ENCODE measurements around the gene SRSF9.

The SRSF9 gene

DNA sequence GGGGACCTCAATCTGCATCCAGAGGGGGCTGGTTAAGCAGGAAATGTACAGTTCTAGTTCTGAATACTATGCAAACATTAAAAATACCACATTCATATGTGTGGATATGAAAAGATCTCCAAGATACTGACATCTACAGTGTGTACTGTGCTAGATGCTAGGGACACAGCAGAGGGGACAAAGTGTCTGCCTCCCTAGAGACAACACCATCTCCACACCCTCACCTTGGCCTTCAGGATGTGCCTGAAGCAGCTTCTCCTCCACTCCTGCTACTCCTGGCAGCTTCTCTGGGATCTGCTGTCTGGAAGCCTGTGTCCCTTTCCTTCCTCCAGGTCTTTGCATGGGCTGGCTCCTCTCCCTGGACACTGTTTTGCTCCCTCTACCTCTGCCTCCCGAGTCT is 10.7 kb upstream of the SRSF9 start:
- H3K4me2 ChIP-seq (ENCODE audit: low read length) = no peak overlapping the region
- peaks cover 6% of the 10 kb centered on the region for H3K79me2 ChIP-seq (ENCODE audit: control insufficient read depth, low read length)
- peaks cover 18% of the 10 kb centered on the region for H3K4me1 ChIP-seq (ENCODE audit: control insufficient read depth, low read length)
- peaks cover 3% of the 10 kb centered on the region for H3F3A ChIP-seq (ENCODE audit: control insufficient read depth, insufficient read depth)
- no peaks in the 10 kb centered on the region for H4K20me1 ChIP-seq (ENCODE audit: control insufficient read depth, insufficient read depth, low read depth, low read length)
- no peaks in the 10 kb centered on the region; the same call in 1 of the 2 replicates for H3K36me3 ChIP-seq (ENCODE audit: control insufficient read depth, low read length)
- no peak for TF ChIP-seq EZH2phosphoT487 (IDR thresholded peaks at IDR 0.05; ENCODE audit: borderline replicate concordance, low read length)
- TF ChIP-seq, protein P1, sequence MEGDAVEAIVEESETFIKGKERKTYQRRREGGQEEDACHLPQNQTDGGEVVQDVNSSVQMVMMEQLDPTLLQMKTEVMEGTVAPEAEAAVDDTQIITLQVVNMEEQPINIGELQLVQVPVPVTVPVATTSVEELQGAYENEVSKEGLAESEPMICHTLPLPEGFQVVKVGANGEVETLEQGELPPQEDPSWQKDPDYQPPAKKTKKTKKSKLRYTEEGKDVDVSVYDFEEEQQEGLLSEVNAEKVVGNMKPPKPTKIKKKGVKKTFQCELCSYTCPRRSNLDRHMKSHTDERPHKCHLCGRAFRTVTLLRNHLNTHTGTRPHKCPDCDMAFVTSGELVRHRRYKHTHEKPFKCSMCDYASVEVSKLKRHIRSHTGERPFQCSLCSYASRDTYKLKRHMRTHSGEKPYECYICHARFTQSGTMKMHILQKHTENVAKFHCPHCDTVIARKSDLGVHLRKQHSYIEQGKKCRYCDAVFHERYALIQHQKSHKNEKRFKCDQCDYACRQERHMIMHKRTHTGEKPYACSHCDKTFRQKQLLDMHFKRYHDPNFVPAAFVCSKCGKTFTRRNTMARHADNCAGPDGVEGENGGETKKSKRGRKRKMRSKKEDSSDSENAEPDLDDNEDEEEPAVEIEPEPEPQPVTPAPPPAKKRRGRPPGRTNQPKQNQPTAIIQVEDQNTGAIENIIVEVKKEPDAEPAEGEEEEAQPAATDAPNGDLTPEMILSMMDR (IDR thresholded peaks at IDR 0.05; ENCODE audit: low read depth, low read length, poor library complexity, severe bottlenecking) = no peak
- no peak overlapping the region for H3K4me3 ChIP-seq (ENCODE audit: low read length)
- no peaks in the 10 kb centered on the region for H3K27me3 ChIP-seq (ENCODE audit: control insufficient read depth, low read length)
- no peaks in the 10 kb centered on the region for H3K9me3 ChIP-seq (ENCODE audit: control insufficient read depth, insufficient read depth, low read length)
- no peaks in the 10 kb centered on the region for H3K9me2 ChIP-seq (replicated peaks; ENCODE audit: control insufficient read depth, low read length)
- no peak overlapping the region for H3K27ac ChIP-seq (ENCODE audit: low read depth, low read length)

DNA sequence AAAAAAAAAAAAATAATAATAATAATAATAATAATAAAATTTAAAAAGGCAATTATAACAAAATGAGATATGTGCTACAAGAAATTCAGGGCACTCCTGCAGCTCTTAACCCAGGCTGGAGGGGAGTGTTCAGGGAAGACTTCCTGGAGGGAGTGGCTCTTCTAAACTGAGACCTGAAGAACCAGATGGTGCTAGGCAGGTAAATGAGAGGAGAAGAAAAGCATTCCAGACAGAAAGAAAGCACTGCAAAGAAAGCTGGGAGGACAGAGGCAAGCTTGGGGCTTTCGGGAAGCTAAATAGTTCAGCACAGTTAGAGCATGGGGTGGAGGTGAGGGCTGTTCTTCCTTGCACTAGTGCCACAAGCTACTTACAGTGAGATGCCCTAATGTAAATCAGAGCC is 9.9 kb upstream of the SRSF9 start:
- peaks cover 26% of the 10 kb centered on the region for H3K4me1 ChIP-seq (ENCODE audit: control insufficient read depth, low read length)
- H3K79me2 ChIP-seq (ENCODE audit: control insufficient read depth, low read length) = peaks cover 12% of the 10 kb centered on the region
- H3K27me3 ChIP-seq (ENCODE audit: control insufficient read depth, low read length) = no peaks in the 10 kb centered on the region
- TF ChIP-seq, protein P1 (IDR thresholded peaks at IDR 0.05; ENCODE audit: low read depth, low read length, poor library complexity, severe bottlenecking) = no peak
- TF ChIP-seq EZH2phosphoT487 (IDR thresholded peaks at IDR 0.05; ENCODE audit: borderline replicate concordance, low read length) = no peak
- no peak overlapping the region for H3K4me3 ChIP-seq (ENCODE audit: low read length)
- H3F3A ChIP-seq (ENCODE audit: control insufficient read depth, insufficient read depth) = peaks cover 3% of the 10 kb centered on the region
- H3K4me2 ChIP-seq (ENCODE audit: low read length) = no peak overlapping the region
- no peaks in the 10 kb centered on the region for H3K9me2 ChIP-seq (replicated peaks; ENCODE audit: control insufficient read depth, low read length)
- no peak overlapping the region for H3K27ac ChIP-seq (ENCODE audit: low read depth, low read length)
- no peaks in the 10 kb centered on the region for H3K9me3 ChIP-seq (ENCODE audit: control insufficient read depth, insufficient read depth, low read length)
- no peaks in the 10 kb centered on the region for H4K20me1 ChIP-seq (ENCODE audit: control insufficient read depth, insufficient read depth, low read depth, low read length)
- H3K36me3 ChIP-seq (ENCODE audit: control insufficient read depth, low read length) = no peaks in the 10 kb centered on the region; the same call in 1 of the 2 replicates

DNA sequence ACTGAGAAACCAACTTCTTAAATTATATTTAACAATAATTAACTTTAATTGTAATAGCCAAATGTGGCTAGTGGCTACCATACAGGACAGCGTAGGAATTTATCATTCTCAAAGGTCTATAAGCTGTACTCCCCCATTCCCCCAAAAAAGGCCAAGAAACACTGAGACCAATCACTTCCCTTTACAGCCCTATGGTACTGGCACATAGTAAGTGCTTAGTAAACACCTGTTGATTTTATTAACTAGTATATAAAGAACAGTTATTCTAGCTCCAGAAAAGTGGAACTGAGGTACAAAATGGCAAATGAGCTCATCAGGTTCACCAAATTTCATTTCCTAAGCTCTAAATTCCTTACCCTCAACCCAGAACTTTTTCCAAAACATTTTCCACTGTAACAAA is 6.1 kb upstream of the SRSF9 start:
- H3K27ac ChIP-seq (ENCODE audit: low read depth, low read length) = no peak overlapping the region
- peak overlapping the region; percentile 12; the same call in 1 of the 2 replicates for H3K4me2 ChIP-seq (ENCODE audit: low read length)
- H3F3A ChIP-seq (ENCODE audit: control insufficient read depth, insufficient read depth) = peaks cover 14% of the 10 kb centered on the region

More for the DNA sequence above, 6.1 kb upstream of the SRSF9 start:
- H3K36me3 ChIP-seq (ENCODE audit: control insufficient read depth, low read length) = peaks cover 3% of the 10 kb centered on the region; the same call in 1 of the 2 replicates
- no peaks in the 10 kb centered on the region for H3K9me2 ChIP-seq (replicated peaks; ENCODE audit: control insufficient read depth, low read length)
- no peak overlapping the region for H3K4me3 ChIP-seq (ENCODE audit: low read length)
- H4K20me1 ChIP-seq (ENCODE audit: control insufficient read depth, insufficient read depth, low read depth, low read length) = no peaks in the 10 kb centered on the region
- H3K27me3 ChIP-seq (ENCODE audit: control insufficient read depth, low read length) = no peaks in the 10 kb centered on the region
- H3K79me2 ChIP-seq (ENCODE audit: control insufficient read depth, low read length) = peaks cover 45% of the 10 kb centered on the region
- TF ChIP-seq, protein P1 (IDR thresholded peaks at IDR 0.05; ENCODE audit: low read depth, low read length, poor library complexity, severe bottlenecking) = no peak
- no peak for TF ChIP-seq EZH2phosphoT487 (IDR thresholded peaks at IDR 0.05; ENCODE audit: borderline replicate concordance, low read length)
- H3K9me3 ChIP-seq (ENCODE audit: control insufficient read depth, insufficient read depth, low read length) = no peaks in the 10 kb centered on the region
- H3K4me1 ChIP-seq (ENCODE audit: control insufficient read depth, low read length) = peaks cover 48% of the 10 kb centered on the region

Measured in DOHH2 (cell line).